Glomerular visceral epithelial cell (primary cell): ENCODE results near the gene ZNF43.
"Not testable (repeated sequence)": the region's sequence is repeated elsewhere in the genome, so short reads cannot be mapped to it uniquely, and the experiment has no call there.

Experiments used
- DNase-seq: peaks from one replicate; pipeline ENCODE4 v3.0.0-alpha.2; 2016; ENCODE audit errors: extremely low spot score

The ZNF43 gene

DNA sequence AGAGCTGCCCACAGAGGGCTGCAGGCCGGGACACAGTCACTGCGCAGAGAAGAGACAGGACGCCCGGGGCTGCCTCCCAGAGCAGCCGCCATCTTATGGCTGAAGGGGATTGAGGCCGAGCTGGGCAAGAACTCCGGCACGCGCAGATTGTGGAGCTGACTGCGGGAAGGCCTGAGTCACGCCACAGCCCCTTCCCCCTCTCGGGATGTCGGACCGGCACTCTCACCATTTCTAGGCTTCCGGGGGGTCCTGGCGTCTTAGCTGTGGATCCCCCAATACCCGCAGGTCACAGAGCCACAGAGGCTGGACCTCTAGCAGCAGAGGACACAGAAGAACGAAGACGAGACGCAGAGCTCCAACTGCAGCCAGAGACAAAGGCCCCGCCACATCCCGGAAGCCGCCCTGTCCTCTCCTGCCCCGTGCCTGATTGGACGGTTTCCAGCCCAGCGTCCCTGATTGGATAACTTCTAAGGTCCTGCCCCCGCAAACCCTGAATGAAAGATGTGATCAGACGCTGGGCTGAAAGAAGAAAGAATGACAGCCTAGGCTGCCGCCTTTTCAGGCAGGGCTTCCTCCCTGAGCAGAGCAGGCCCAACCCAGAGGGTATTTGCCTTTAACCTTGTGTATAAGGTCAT lies at the start of gene ZNF43:
TSS of gene ZNF43 (minus strand) at position 373 of the 635 bp plus-strand sequence. CDS start at position 229, 144 bp downstream.
- DNase-seq: peak; percentile 1

GRCh38 chr19:21885516-21885915 lies 49.5 kb upstream of the ZNF43 start:
- DNase-seq: not testable (repeated sequence)

- DNase-seq: not testable (repeated sequence)
Measured at GRCh38 chr19:21884786-21885185, 48.8 kb upstream of the ZNF43 start.

DNA sequence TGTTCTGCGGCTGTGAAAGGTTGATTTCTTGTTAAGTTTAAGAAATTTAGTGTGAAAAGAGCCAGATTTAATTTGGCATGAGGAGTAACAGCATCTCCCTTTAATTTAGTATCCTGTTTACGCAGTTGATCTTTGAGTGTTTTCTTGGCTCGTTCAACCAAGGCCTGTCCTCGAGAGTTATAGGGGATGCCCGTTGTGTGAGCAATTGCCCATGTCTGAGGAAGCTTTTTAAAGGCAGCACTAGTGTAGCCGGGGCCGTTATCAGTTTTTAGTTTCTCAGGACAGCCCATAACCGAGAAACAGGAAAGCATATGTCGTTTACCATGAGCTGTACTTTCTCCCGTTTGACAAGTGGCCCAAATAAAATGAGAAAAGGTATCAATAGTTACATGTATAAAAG lies 47.5 kb upstream of the ZNF43 start:
- no peak for DNase-seq

DNA sequence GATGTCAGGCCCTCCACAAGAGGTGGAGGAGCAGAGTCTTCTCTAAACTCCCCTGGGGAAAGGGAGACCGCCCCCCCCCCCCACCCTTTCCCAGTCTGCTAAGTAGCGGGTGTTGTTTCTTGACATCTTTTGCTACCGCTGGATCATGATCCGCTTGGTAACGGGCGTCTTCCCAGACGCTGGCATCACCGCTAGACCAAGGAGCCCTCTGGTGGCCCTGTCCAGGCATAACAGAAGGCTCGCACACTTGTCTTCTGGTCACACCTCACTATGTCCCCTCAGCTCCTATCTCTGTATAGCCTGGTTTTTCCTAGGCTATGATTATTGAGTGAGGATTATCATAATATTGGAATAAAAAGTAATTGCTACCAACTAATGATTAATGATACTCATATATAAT lies 44.8 kb upstream of the ZNF43 start:
- DNase-seq: not testable (repeated sequence)

DNA sequence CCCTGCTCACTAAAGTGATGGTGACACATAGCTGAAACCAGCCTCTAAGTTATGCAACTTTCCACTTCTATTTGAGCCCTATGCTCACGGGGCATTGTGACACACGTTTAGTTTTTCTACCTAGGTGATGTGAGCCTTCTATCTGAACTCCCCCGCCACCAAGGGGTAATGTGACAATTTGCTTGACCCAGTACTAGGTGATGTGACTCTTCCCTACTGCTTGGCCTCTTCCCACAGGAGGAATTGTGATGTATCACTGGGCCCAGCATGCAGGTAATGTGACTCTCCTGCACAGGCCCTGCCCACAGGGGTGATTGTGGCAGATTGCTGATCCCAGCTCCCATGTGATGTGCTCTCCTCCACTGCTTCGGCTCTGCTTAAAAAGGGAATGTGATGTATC lies 42.7 kb upstream of the ZNF43 start:
- no peak for DNase-seq

DNA sequence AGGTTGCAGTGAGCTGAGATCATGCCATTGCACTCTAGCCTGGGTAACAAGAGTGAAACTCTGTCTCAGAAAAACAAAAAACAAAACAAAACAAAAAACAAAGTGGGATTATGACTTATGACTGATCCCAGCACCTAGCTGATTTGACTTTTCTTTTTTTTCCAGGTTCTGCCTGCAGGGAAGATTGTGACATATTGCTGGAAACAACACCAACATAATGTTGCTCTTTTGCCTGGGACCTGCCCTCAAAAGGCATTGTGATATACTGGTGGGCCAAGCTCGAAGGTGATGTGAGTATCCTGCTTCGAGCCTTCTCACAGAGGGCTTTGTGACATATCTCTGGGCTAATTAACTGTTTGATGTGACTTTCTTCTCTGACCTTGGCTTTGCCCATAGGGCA lies 42.0 kb upstream of the ZNF43 start:
- DNase-seq: no peak

DNA sequence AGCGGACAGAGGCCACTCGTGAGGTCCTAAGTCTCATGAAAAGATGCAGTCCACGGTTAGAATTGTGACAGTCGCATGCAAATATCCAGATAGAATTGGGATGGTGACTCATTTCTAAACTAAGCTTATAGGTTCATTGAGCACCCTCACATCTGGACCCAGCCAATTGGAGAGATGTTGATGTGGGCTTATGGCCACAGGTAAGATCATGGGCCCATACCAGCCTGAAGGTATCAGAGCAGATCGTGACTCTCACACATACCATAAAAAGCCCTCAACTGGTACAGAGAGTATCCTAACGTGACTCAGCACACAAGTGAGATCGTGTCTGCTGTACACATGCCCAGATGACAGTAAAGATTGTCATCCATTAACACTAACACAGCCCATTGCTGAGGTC lies 40.6 kb upstream of the ZNF43 start:
- not testable (repeated sequence) for DNase-seq

DNA sequence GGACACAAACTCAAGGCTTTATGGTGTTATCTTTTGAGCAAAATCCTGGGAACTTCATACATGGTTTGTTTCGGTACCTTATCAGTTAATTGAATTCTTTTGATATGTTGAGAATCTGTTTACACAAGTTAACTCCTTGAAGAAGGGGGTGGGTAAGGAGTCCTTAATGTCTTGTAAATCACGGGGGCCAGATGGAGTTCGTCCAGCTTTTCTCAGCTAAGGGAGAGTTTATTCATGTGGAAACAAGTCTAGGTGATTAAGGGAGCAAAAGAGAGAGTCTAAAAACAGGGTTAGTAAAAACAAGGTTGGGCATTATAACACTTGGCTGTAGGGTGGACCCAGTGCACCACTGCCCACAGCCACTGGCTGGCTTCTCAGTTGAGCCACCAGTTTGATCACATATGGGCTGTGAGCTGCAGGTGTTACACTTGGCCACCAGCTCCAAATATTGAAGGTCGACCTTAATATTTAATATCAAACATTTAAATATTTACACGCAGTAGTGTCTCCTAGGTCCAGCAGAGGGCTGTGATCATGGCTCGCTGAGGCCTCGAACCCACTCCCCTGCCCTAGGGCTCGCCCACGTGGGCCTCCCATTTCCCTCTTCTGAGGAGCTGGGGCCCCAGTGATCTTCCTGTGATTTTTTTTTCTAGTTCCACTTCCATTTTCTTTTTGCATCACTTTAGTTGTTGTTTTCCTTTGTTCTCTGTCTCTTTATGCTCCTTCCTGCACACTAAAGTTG lies 21.0 kb upstream of the ZNF43 start:
- DNase-seq: no peak

- peak; percentile 38 for DNase-seq
Measured at GRCh38 chr19:21851596-21852345, 15.8 kb upstream of the ZNF43 start.

- DNase-seq: no peak
Measured at GRCh38 chr19:21850656-21851255, 14.8 kb upstream of the ZNF43 start.

DNA sequence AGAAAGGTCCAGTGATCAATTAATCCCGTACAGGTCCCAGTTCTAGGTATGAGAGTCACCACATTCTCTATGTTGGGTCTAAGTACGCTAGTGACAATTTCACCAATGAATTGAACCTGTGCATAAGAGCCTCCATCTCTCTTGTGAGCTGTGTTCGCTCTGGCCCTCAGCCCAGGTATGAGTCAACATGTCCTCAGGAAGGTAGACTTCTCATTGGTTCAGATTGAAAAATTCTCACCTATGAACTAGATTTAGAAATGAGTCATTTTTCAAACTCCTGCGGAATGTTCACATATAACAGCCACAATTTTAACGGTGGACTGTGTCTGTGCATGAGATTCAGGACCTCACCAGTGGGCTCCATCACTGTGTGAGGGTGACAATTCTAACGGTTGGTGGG lies 12.7 kb upstream of the ZNF43 start:
- DNase-seq: no peak

DNA sequence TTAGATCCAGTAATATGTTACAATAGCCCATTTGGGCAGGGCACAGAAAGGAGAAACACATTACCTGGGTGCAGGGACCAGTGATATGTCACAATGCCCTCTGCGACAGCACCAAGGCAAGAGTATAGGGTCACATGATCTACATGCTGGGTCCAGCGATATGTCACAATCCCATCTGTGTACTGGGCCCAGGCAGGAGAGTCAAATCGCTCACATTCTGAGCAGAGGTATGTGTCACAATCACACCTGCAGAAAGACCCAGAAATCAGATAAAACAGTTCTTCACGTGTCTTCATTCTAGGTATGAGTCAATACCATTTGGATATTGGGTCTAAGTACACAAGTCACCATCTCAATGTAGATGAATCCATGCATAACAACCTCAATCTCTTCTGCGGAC lies 7.1 kb upstream of the ZNF43 start:
- DNase-seq: no peak

DNA sequence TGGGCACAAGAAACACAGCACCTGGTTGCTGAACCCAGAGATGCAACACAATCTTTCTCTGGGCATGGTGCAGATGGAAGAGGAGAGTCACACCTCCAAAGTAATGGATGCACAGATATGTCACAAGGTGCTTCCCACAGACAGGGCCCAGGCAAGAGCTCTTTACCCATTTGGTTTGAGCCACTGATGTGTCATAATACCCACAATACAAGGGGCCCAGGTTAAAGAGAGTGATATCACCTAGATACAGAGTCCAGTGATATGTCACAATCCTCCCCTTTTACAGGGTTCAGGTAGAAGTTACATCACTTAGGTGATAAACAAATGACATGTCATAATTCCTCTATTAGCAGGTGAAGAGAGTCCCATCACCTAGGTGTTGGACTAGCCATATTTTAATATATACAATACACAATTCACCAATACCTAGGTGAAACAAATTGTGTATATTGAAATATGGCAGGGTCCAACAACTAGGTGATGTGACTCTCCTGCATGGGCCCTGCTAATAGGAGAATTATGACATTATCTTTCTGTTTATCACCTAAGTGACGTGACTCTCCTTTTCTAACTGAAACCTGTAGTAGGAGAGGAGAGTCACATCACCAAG lies 5.6 kb upstream of the ZNF43 start:
- no peak for DNase-seq

DNA sequence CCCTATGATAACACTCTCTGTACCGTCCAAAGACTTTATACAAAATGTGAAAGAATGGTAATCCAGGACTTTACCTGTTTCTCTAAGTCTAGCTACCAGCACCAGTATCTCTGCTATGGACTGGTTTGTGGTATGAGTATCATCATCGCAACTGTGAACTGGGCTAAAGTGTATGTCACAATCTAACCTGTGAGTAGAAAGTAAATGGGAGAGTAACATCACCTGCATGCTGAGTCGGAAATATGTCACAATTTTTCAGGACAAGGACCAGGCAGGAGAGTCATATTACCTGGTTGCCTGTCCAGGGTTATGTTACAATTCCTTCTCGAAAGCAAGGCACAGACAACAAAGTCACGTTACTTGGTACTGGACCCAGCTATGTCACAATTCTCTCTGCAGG lies 5.1 kb upstream of the ZNF43 start:
- no peak for DNase-seq

- no peak for DNase-seq
Measured at GRCh38 chr19:21839976-21840375, 4.0 kb upstream of the ZNF43 start.

DNA sequence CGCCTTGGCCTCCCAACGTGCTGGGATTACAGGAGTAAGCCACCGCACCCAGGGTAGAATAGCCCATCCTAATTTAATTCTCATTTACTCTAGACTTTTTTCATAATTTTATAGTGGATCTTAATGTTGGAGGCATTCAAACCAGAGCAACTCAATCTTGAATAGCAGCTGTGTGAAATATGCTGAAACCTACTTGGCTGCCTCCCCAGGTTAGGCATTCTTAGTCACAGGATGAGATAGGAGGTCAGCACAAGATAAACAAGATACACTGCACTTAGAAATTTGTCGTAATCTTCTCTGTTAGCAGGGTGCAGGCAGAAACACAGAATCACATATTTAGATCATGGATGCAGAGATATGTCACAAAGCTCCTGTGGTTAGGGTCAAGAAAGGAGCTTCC lies 2.7 kb upstream of the ZNF43 start:
- no peak for DNase-seq

GRCh38 chr19:21835429-21835809 lies 563 bp downstream of the ZNF43 start:
- DNase-seq: no peak

GRCh38 chr19:21833733-21834132 lies 2.2 kb downstream of the ZNF43 start:
- DNase-seq: no peak

DNA sequence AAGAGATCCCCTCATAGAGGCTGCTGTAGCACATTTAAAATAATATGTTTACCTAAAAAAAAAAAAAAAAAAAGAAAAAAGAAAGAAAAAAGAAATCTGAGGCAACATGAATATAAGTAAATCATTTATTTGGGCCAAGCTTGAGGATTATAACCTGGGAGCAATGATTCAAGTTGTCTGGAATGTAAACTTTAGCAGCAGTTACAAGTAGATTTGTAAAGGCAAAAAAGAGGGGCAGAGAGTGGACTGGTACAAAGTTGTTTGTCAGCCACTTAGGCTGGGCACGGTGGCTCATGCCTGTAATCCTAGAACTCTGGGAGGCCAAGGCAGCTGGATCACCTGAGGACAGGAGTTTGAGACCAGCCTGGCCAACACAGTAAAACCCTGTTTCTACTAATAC lies 11.3 kb downstream of the ZNF43 start:
- DNase-seq: no peak

DNA sequence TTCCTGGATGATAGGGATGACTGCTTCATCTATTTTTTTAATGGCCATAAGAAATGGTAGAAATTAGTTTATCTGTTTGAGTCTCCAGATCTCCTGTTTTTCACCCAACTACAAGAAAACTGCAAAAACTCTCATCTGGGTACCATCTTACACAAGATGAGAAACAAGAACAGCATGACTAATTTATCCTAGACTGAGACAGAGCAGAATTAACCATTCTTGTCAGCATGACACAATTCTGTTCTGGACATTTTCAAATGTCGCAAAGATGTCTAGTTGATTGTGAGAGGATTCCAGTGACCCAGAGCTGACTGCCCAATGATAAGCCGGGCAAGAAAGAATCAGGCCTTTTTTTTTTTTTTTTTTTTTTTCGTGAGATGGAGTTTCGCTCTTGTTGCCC lies 12.8 kb downstream of the ZNF43 start:
- DNase-seq: no peak

- no peak for DNase-seq
Measured at GRCh38 chr19:21812448-21812847, 23.5 kb downstream of the ZNF43 start.
